Neural cell (in vitro differentiated cells): Measurements from ENCODE around the gene CNTNAP2. TPM values are rescaled to one million over a fixed set of nuclear protein-coding genes. Genes with fewer than 3 reads are reported as not detected.

Source experiments
- H2AFZ ChIP-seq: fragments of 200-600, 300-800 bp; sonication (generic), shearing (Covaris generic); 2 replicates; pipeline ENCODE4 v1.6.0; 2014; ENCODE audit warnings: low read depth, mild to moderate bottlenecking, antibody characterized with exemption, low read length, moderate library complexity
- H3F3A ChIP-seq: fragments of 200-600 bp; shearing (Covaris generic); 2 replicates; pipeline ENCODE4 v1.6.1; 2016; ENCODE audit warnings: mild to moderate bottlenecking, moderate library complexity, mixed read lengths, antibody characterized with exemption, low read length; ENCODE audit not compliant: insufficient read depth, poor library complexity, severe bottlenecking
- H3K27ac ChIP-seq: fragments of 200-600, 300-800 bp; sonication (generic), shearing (Covaris generic); 2 replicates; pipeline ENCODE4 v1.5.1; 2014; ENCODE audit warnings: mild to moderate bottlenecking, low read length, moderate library complexity
- H3K27me3 ChIP-seq: fragments of 300-800, 200-600 bp; sonication (generic), shearing (Covaris generic); 2 replicates; pipeline ENCODE4 v1.6.0; 2014; ENCODE audit warnings: mild to moderate bottlenecking, low read depth, low read length, moderate library complexity; ENCODE audit not compliant: insufficient read depth
- H3K36me3 ChIP-seq: fragments of 300-800, 200-600 bp; sonication (generic), shearing (Covaris generic); 2 replicates; pipeline ENCODE4 v1.5.1; 2014; ENCODE audit warnings: mild to moderate bottlenecking, antibody characterized with exemption, low read length, moderate library complexity; ENCODE audit not compliant: insufficient read depth
- H3K4me2 ChIP-seq: fragments of 300-800, 200-600 bp; sonication (generic), shearing (Covaris generic); 2 replicates; pipeline ENCODE4 v1.6.0; 2014; ENCODE audit warnings: mild to moderate bottlenecking, low read length
- H3K4me3 ChIP-seq: fragments of 300-800, 200-600 bp; sonication (generic), shearing (Covaris generic); 2 replicates; pipeline ENCODE4 v1.5.1; 2014; ENCODE audit warnings: mild to moderate bottlenecking, low read length, moderate library complexity
- H3K79me2 ChIP-seq: fragments of 200-600 bp; shearing (Covaris generic); replicated peaks from 2 replicates; pipeline ENCODE4 v1.6.0; 2014; ENCODE audit warnings: mild to moderate bottlenecking, low read length, moderate library complexity; ENCODE audit not compliant: insufficient read depth
- H3K9ac ChIP-seq: fragments of 300-800, 200-600 bp; sonication (generic), shearing (Covaris generic); 2 replicates; pipeline ENCODE4 v1.6.1; 2016; ENCODE audit warnings: mild to moderate bottlenecking, low read length, mixed read lengths
- H3K9me2 ChIP-seq: fragments of 200-600 bp; shearing (Covaris generic); 2 replicates; pipeline ENCODE4 v1.6.1; 2016; ENCODE audit warnings: mild to moderate bottlenecking, low read length, mixed read lengths; ENCODE audit not compliant: insufficient read depth
- H3K9me3 ChIP-seq: fragments of 200-600, 300-800 bp; sonication (generic), shearing (Covaris generic); 2 replicates; pipeline ENCODE4 v1.6.1; 2016; ENCODE audit warnings: mild to moderate bottlenecking, mixed run types, low read length, moderate library complexity, mixed read lengths
- H4K20me1 ChIP-seq: fragments of 200-600 bp; shearing (Covaris generic); 2 replicates; pipeline ENCODE4 v1.6.1; 2016; ENCODE audit warnings: mild to moderate bottlenecking, mixed run types; ENCODE audit not compliant: insufficient read depth
- CTCF ChIP-seq: fragments of 450-650 bp; IDR thresholded peaks from 2 replicates; pipeline ENCODE4 v1.5.1; 2014; ENCODE audit warnings: antibody characterized with exemption, mild to moderate bottlenecking, moderate library complexity; ENCODE audit not compliant: poor library complexity, severe bottlenecking
- EP300 ChIP-seq: fragments of 450-650 bp; conservative IDR thresholded peaks from 2 replicates; pipeline ENCODE4 v1.6.1; 2014; ENCODE audit warnings: antibody characterized with exemption, mild to moderate bottlenecking, moderate library complexity; ENCODE audit not compliant: poor library complexity, severe bottlenecking
- EZH2 ChIP-seq: fragments of 200-600, 300-800 bp; shearing (Covaris generic), sonication (generic); IDR thresholded peaks from 2 replicates; pipeline ENCODE4 v1.6.1; 2014; ENCODE audit warnings: antibody characterized with exemption, low read length, borderline replicate concordance, mild to moderate bottlenecking; ENCODE audit not compliant: insufficient read depth, poor library complexity, severe bottlenecking
- MXI1 ChIP-seq: fragments of 450-650 bp; conservative IDR thresholded peaks from 2 replicates; pipeline ENCODE4 v1.6.1; 2014; ENCODE audit warnings: antibody characterized with exemption, mild to moderate bottlenecking; ENCODE audit not compliant: poor library complexity, severe bottlenecking
- POLR2AphosphoS5 ChIP-seq: IDR thresholded peaks from 2 replicates; pipeline ENCODE4 v1.6.1; 2012
- RAD21 ChIP-seq: fragments of 450-650 bp; conservative IDR thresholded peaks from 2 replicates; pipeline ENCODE4 v1.6.1; 2014; ENCODE audit warnings: antibody characterized with exemption, mild to moderate bottlenecking, moderate library complexity
- REST ChIP-seq: IDR thresholded peaks from 2 replicates; pipeline ENCODE4 v1.6.1; 2012; ENCODE audit warnings: borderline replicate concordance
- SMC3 ChIP-seq: fragments of 450-650 bp; conservative IDR thresholded peaks from 2 replicates; pipeline ENCODE4 v1.6.1; 2014; ENCODE audit warnings: antibody characterized with exemption, mild to moderate bottlenecking, moderate library complexity; ENCODE audit not compliant: poor library complexity
- TAF1 ChIP-seq: IDR thresholded peaks from 2 replicates; pipeline ENCODE4 v1.6.1; 2012; ENCODE audit warnings: low read depth
- polyA plus RNA-seq: library from polyadenylated mRNA; depleted of rRNA; stranded (reverse); fragments of >200 nt; gene quantifications from 2 replicates; pipeline ENCODE4 v1.2.3, GENCODE V29; 2014

CNTNAP2 gene
- polyA plus RNA-seq, 1 donor from 2014 or later = 276 TPM

GRCh38 chr7:148204639-148205304 is 2088.2 kb downstream of the CNTNAP2 start:
- H3K9ac ChIP-seq = no peak overlapping the region
- H3K9me2 ChIP-seq = no peaks in the 10 kb centered on the region
- H3K27ac ChIP-seq = no peak overlapping the region
- TF ChIP-seq SMC3 = no peak
- no peak for TF ChIP-seq REST
- TF ChIP-seq MXI1 = no peak
- TF ChIP-seq EP300 = no peak
- TF ChIP-seq CTCF = no peak
- TF ChIP-seq TAF1 = no peak
- TF ChIP-seq RAD21 = no peak
- TF ChIP-seq POLR2AphosphoS5 = no peak
- no peak for TF ChIP-seq EZH2
- H3K27me3 ChIP-seq = no peaks in the 10 kb centered on the region
- no peak overlapping the region for H3K4me2 ChIP-seq
- no peaks in the 10 kb centered on the region for H4K20me1 ChIP-seq
- H3K4me3 ChIP-seq = no peak overlapping the region
- no peaks in the 10 kb centered on the region for H3K79me2 ChIP-seq
- no peak overlapping the region for H2AFZ ChIP-seq
- H3F3A ChIP-seq = no peaks in the 10 kb centered on the region
- H3K36me3 ChIP-seq = no peaks in the 10 kb centered on the region
- H3K9me3 ChIP-seq = no peaks in the 10 kb centered on the region

- Histone ChIP-seq H2AFZ (no peak overlapping the region), H4K20me1 (no peaks in the 10 kb centered on the region), H3K9me3 (no peaks in the 10 kb centered on the region), H3K9ac (no peak overlapping the region), H3K79me2 (no peaks in the 10 kb centered on the region), H3K4me2 (no peak overlapping the region), H3K9me2 (no peaks in the 10 kb centered on the region), H3K27ac (no peak overlapping the region), H3F3A (no peaks in the 10 kb centered on the region), H3K36me3 (no peaks in the 10 kb centered on the region), H3K4me3 (no peak overlapping the region), H3K27me3 (no peaks in the 10 kb centered on the region)
- TF ChIP-seq SMC3 (no peak), EP300 (no peak)
Measured at GRCh38 chr7:148209643-148210190, 2093.1 kb downstream of the CNTNAP2 start.
